ENCODE results near the gene EDEM1. TPM values are rescaled to one million over a fixed set of nuclear protein-coding genes. Genes with fewer than 3 reads are reported as not detected.

Gene EDEM1
- total RNA-seq, 2 donors from 2014 or later = 30.2 to 59.7 TPM

DNA sequence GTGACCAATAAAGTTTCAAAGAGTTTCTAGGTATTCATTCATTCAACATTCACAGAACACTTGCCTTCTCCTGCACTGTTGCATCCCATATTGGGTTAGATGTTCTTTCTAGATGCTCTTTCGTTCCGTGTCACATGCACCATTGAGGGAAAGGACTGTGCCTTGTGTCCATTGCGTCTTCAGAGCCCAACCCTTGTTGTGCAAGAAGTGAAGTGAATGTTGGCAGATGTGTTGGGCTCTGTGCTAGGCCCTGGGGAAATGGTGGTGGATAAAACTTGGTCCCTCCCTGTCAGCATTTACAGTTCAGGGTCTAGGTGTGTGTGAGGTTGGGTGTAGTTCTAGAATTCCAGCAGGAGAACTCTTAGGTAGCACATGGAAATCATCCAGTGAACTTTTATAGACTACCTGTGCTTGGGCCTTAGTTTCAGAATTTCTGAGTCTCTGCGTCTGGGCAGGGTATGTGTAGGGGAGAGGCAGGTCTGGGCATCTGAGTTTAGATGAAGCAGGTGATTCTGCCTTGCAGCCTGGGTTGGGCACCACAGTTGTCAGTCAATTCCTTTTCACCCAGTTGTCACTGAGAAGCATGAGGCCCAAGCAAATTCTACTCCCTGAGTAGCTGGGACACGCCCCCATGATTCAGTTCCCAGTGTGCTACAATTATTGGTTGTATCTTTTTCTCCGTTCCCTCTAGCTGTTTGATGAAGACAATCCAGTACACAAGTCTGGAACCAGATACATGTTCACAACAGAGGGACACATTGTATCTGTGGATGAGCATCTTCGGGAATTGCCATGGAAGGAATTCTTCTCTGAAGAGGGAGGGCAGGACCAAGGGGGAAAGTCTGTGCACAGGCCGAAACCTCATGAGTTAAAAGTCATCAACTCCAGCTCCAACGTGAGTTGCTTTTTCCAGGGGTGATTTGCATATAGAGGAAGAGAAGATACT is 25.4 kb downstream of the EDEM1 start:
- Histone ChIP-seq H3K9me3 (no peaks in the 10 kb centered on the region), H3K4me1 (ENCODE audit: control insufficient read depth in 1 of 2, low read depth in 2 of 2) (no peaks in the 10 kb centered on the region)
- no peak for ATAC-seq (ENCODE audit: insufficient number of reproducible peaks, low FRiP score, low read depth)

DNA sequence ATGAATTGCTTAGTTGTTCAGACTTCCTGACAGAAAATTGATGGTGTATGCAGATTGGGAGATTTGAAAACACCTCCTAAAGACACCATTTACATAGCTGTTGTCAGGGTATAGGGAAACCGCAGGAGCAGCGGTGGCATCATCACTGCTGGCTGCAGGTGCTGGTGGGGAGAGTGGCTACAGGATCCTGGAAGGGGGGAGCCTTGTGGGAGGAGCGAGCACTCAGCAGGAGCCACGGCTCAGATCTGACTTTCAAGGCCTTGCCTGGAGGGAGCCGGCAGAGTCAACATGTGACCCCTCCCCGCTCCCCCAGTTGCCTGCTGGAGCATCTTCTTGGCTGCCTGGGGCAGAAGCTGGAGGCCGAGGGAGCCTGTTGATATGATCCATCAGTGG is 26.1 kb downstream of the EDEM1 start:
- Histone ChIP-seq H3K4me1 (ENCODE audit: control insufficient read depth in 1 of 2, low read depth in 2 of 2) (peaks cover 0 to 3% of the 10 kb centered on the region in 2 donors), H3K9me3 (no peaks in the 10 kb centered on the region), H3K27ac (no peak overlapping the region), H3K36me3 (peaks cover 72% of the 10 kb centered on the region), H3K4me3 (no peak overlapping the region), H3K27me3 (replicated peaks; ENCODE audit: insufficient read depth) (no peaks in the 10 kb centered on the region)
- TF ChIP-seq, protein P1, sequence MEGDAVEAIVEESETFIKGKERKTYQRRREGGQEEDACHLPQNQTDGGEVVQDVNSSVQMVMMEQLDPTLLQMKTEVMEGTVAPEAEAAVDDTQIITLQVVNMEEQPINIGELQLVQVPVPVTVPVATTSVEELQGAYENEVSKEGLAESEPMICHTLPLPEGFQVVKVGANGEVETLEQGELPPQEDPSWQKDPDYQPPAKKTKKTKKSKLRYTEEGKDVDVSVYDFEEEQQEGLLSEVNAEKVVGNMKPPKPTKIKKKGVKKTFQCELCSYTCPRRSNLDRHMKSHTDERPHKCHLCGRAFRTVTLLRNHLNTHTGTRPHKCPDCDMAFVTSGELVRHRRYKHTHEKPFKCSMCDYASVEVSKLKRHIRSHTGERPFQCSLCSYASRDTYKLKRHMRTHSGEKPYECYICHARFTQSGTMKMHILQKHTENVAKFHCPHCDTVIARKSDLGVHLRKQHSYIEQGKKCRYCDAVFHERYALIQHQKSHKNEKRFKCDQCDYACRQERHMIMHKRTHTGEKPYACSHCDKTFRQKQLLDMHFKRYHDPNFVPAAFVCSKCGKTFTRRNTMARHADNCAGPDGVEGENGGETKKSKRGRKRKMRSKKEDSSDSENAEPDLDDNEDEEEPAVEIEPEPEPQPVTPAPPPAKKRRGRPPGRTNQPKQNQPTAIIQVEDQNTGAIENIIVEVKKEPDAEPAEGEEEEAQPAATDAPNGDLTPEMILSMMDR (IDR thresholded peaks at IDR 0.05) = no peak
- DNase-seq (ENCODE audit: low spot score) = no peak
- no peak for ATAC-seq (ENCODE audit: insufficient number of reproducible peaks, low FRiP score, low read depth)

More for the DNA sequence above, 25.4 kb downstream of the EDEM1 start:
- Histone ChIP-seq H3K36me3 (peaks cover 78% of the 10 kb centered on the region), H3K27me3 (replicated peaks; ENCODE audit: insufficient read depth) (no peaks in the 10 kb centered on the region), H3K27ac (no peak overlapping the region), H3K4me3 (no peak overlapping the region)
- DNase-seq (ENCODE audit: low spot score) = no peak
- TF ChIP-seq, protein P1 (IDR thresholded peaks at IDR 0.05) = no peak

DNA sequence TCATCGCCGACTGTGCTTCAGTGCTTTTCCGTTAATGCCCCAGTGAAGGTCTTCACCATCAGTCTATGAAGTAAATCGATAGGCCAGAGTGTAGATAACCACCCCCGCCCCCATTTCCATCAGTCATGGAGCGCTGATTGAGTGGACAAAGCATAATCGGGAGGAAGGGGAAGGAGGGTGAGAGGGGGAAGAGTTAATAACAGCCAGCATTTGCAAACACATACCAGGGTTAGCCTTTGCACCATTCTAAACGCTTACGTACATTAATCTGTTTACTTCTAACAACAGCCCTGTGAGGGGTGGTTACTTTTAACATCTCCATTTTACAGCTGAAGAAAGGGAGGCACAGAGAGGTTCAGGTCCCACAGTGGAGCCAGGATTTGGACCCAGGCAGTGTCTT is 26.8 kb downstream of the EDEM1 start:
- DNase-seq (ENCODE audit: low spot score) = no peak
- ATAC-seq (ENCODE audit: insufficient number of reproducible peaks, low FRiP score, low read depth) = no peak
- H3K4me3 ChIP-seq = no peak overlapping the region
- TF ChIP-seq, protein P1 (IDR thresholded peaks at IDR 0.05) = no peak
- peaks cover 0 to 6% of the 10 kb centered on the region in 2 donors for H3K4me1 ChIP-seq (ENCODE audit: control insufficient read depth in 1 of 2, low read depth in 2 of 2)
- H3K36me3 ChIP-seq = peaks cover 64% of the 10 kb centered on the region
- no peaks in the 10 kb centered on the region for H3K27me3 ChIP-seq (replicated peaks; ENCODE audit: insufficient read depth)
- H3K27ac ChIP-seq = no peak overlapping the region
- H3K9me3 ChIP-seq = no peaks in the 10 kb centered on the region

DNA sequence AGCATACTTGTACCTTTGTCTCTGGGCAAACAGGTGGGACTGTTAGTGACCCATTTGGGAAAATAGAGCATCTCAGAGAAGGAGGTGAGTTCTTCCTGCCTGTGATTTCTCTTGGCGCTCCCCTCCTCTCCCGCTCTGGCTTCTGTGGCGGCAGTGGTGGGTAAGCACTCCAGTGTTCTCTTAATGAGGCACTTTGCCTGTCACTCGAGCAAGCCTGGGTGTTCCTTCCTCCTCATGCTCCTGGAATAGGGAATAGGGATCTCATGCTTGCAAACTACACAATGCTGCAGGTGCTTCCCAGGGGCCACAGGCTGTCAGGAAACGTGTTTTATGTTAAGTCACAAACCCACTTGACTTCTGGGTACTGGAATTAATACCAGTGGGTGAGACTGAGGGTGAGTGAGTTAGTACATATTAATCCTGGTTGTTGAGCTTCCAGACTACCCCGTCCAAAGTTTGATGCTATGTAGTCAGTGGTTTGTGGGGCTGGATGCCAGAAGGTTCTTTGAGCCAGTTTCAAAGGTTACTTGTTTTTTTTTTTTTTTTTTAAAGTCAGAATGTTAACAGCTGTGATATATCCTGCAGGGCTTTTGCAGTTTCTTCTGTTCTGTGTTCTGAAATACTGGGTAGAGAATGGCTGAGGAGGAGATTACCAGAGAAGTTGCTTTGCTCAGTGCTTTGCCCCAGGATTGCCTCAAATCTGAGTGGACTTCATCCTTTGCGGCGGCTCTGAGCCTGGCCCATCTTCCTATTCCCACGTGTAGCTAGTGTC is 30.5 kb downstream of the EDEM1 start:
- ATAC-seq (ENCODE audit: insufficient number of reproducible peaks, low FRiP score, low read depth) (no peak), DNase-seq (ENCODE audit: low spot score) (no peak)
- Histone ChIP-seq H3K4me1 (ENCODE audit: control insufficient read depth in 1 of 2, low read depth in 2 of 2) (peaks cover 0 to 6% of the 10 kb centered on the region in 2 donors), H3K27ac (no peak overlapping the region), H3K9me3 (no peaks in the 10 kb centered on the region), H3K27me3 (replicated peaks; ENCODE audit: insufficient read depth) (no peaks in the 10 kb centered on the region), H3K4me3 (no peak overlapping the region), H3K36me3 (peaks cover 38% of the 10 kb centered on the region)
- TF ChIP-seq, protein P1 (IDR thresholded peaks at IDR 0.05) = no peak

DNA sequence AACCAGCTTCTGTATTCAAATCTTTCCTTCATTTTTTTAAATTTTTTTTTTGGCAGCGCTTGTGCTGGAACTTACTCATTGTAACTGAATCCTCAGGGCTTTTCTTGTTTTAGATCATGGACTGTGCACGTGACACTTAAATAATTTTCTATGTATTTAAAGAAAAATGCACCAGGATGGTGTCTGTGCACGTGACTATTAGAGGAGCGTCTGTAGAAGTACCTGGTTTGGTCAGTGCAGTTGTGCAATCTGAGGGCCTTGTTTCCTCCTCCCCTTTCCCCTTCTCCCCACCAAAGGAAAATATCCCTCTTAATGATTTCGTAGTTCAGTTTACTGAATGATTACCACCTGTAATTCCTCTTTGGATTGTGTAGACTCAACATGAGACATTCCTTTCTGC is 31.3 kb downstream of the EDEM1 start:
- TF ChIP-seq, protein P1 (IDR thresholded peaks at IDR 0.05) = no peak
- no peaks in the 10 kb centered on the region for H3K9me3 ChIP-seq
- peaks cover 0 to 6% of the 10 kb centered on the region in 2 donors for H3K4me1 ChIP-seq (ENCODE audit: control insufficient read depth in 1 of 2, low read depth in 2 of 2)
- DNase-seq (ENCODE audit: low spot score) = no peak
- H3K27ac ChIP-seq = no peak overlapping the region
- peaks cover 31% of the 10 kb centered on the region for H3K36me3 ChIP-seq
- no peak overlapping the region for H3K4me3 ChIP-seq
- ATAC-seq (ENCODE audit: insufficient number of reproducible peaks, low FRiP score, low read depth) = no peak
- no peaks in the 10 kb centered on the region for H3K27me3 ChIP-seq (replicated peaks; ENCODE audit: insufficient read depth)
